Lower lobe of right lung (tissue), 2 donors: ENCODE measurements around the gene TMEM87A. TPM values are rescaled to one million over a fixed set of nuclear protein-coding genes. Genes with fewer than 3 reads are reported as not detected.

Source experiments
- ATAC-seq, 2 donors: fragments of 200-7000 bp; cut with Tn5 transposase; one replicate each; pipeline ENCODE4 v1.9.1; 2020 to 2022; ENCODE audit warnings: mild to moderate bottlenecking in 2 of 2, moderate library complexity in 2 of 2
- DNase-seq: peaks from one replicate; pipeline ENCODE4 v3.0.0-alpha.2; 2020
- H3K27ac ChIP-seq: fragments of 200-600 bp; one replicate; pipeline ENCODE4 v1.8.0; 2022
- H3K27me3 ChIP-seq: fragments of 200-600 bp; one replicate; pipeline ENCODE4 v1.8.0; 2022; ENCODE audit warnings: low read depth
- H3K36me3 ChIP-seq: fragments of 200-600 bp; one replicate; pipeline ENCODE4 v1.8.0; 2022; ENCODE audit warnings: mild to moderate bottlenecking
- H3K4me1 ChIP-seq: fragments of 200-600 bp; one replicate; pipeline ENCODE4 v1.8.0; 2022
- H3K4me3 ChIP-seq: fragments of 200-600 bp; one replicate; pipeline ENCODE4 v1.8.0; 2022; ENCODE audit warnings: mild to moderate bottlenecking
- H3K9me3 ChIP-seq: fragments of 200-600 bp; one replicate; pipeline ENCODE4 v1.8.0; 2022
- CTCF ChIP-seq: fragments of 200-600 bp; IDR thresholded peaks from one replicate; pipeline ENCODE4 v1.8.0; 2022; ENCODE audit warnings: antibody characterized with exemption, mild to moderate bottlenecking
- intact Hi-C: fragments of 100-400 bp; cut with DNase I; formaldehyde crosslinking; loops from one replicate; pipeline ENCODE4 v1.11.0; 2022
- total RNA-seq: library from RNA; stranded (reverse); fragmentation: NEBNext Ultra II Directional; extraction: Animal tissue kit (Norgen Biotek cat#: 25700); gene quantifications from one replicate; pipeline ENCODE4 v1.2.1, GENCODE V29; 2021
- donor health status: DM: no; HTN: yes; CAD: no; lungs with severe emphysema.

TMEM87A gene
- total RNA-seq, 1 donor from 2014 or later, result 129 TPM

GRCh38 chr15:42226648-42227047 is 46.6 kb downstream of the TMEM87A start:
- ATAC-seq (no peak), DNase-seq (no peak)
- no peak for TF ChIP-seq CTCF
- Histone ChIP-seq H3K4me3 (no peak overlapping the region), H3K27ac (no peak overlapping the region), H3K27me3 (no peaks in the 10 kb centered on the region), H3K4me1 (peaks cover 6% of the 10 kb centered on the region), H3K36me3 (peaks cover 97% of the 10 kb centered on the region), H3K9me3 (no peaks in the 10 kb centered on the region)
- intact Hi-C loops, result no loop called here

- no peaks in the 10 kb centered on the region for H3K4me1 ChIP-seq
- no peak for ATAC-seq
- H3K36me3 ChIP-seq, result peaks cover 95% of the 10 kb centered on the region
- no peak overlapping the region for H3K27ac ChIP-seq
- DNase-seq, result no peak
- no peaks in the 10 kb centered on the region for H3K9me3 ChIP-seq
- H3K27me3 ChIP-seq, result no peaks in the 10 kb centered on the region
- intact Hi-C loops, result no loop called here
- no peak for TF ChIP-seq CTCF
- H3K4me3 ChIP-seq, result no peak overlapping the region
Measured at GRCh38 chr15:42220216-42220615, 53.0 kb downstream of the TMEM87A start.

GRCh38 chr15:42218953-42219592 is 54.2 kb downstream of the TMEM87A start:
- Histone ChIP-seq H3K36me3 (peaks cover 94% of the 10 kb centered on the region), H3K4me1 (no peaks in the 10 kb centered on the region), H3K4me3 (no peak overlapping the region), H3K27me3 (no peaks in the 10 kb centered on the region), H3K27ac (no peak overlapping the region), H3K9me3 (no peaks in the 10 kb centered on the region)
- intact Hi-C loops, result no loop called here
- ATAC-seq (no peak), DNase-seq (no peak)
- TF ChIP-seq CTCF, result no peak

- ATAC-seq, result no peak
- H3K36me3 ChIP-seq, result peaks cover 94% of the 10 kb centered on the region
- H3K27ac ChIP-seq, result no peak overlapping the region
- H3K27me3 ChIP-seq, result no peaks in the 10 kb centered on the region
- H3K9me3 ChIP-seq, result no peaks in the 10 kb centered on the region
- H3K4me1 ChIP-seq, result no peaks in the 10 kb centered on the region
- no peak overlapping the region for H3K4me3 ChIP-seq
- intact Hi-C loops, result no loop called here
- DNase-seq, result no peak
- TF ChIP-seq CTCF, result no peak
Measured at GRCh38 chr15:42217568-42217967, 55.7 kb downstream of the TMEM87A start.

- no peaks in the 10 kb centered on the region for H3K9me3 ChIP-seq
- H3K36me3 ChIP-seq, result peaks cover 94% of the 10 kb centered on the region
- no peak for DNase-seq
- no peak for TF ChIP-seq CTCF
- H3K4me3 ChIP-seq, result no peak overlapping the region
- ATAC-seq, result no peak
- H3K27me3 ChIP-seq, result no peaks in the 10 kb centered on the region
- intact Hi-C loops, result no loop called here
- H3K4me1 ChIP-seq, result peaks cover 7% of the 10 kb centered on the region
- H3K27ac ChIP-seq, result no peak overlapping the region
Measured at GRCh38 chr15:42215913-42216829, 57.1 kb downstream of the TMEM87A start.
